Activated T-helper 1 cell treated with anti-CD3 and anti-CD28 coated beads, Interleukin-12 subunit alpha, Interleukin-12 subunit beta, Interleukin-2, Interleukin-4 antibody, amounts not matched to agents 30 ng/mL and 10 ng/mL and 1 ng/mL, durations not matched to agents 14 hours and 24 hours and 36 hours (primary cell): ENCODE results near the gene STK39. TPM values are rescaled to one million over a fixed set of nuclear protein-coding genes. Genes with fewer than 3 reads are reported as not detected.

Source experiments
- DNase-seq: peaks from one replicate; pipeline ENCODE4 v3.0.0; 2021; ENCODE audit warnings: low spot score
- H3K27ac Mint-ChIP-seq: one replicate; pipeline ENCODE4 v1.8.0; 2021; ENCODE audit warnings: mild to moderate bottlenecking, mixed read lengths
- H3K27me3 Mint-ChIP-seq: one replicate; pipeline ENCODE4 v1.8.0; 2022; ENCODE audit warnings: mild to moderate bottlenecking, moderate library complexity, mixed read lengths; ENCODE audit not compliant: insufficient read depth
- H3K36me3 Mint-ChIP-seq: one replicate; pipeline ENCODE4 v1.8.0; 2021; ENCODE audit warnings: low read depth, mixed read lengths
- H3K4me1 Mint-ChIP-seq: one replicate; pipeline ENCODE4 v1.8.0; 2021; ENCODE audit warnings: low read depth, mixed read lengths
- H3K4me3 Mint-ChIP-seq: one replicate; pipeline ENCODE4 v1.8.0; 2021; ENCODE audit warnings: mild to moderate bottlenecking, moderate library complexity, mixed read lengths
- H3K9me3 Mint-ChIP-seq: one replicate; pipeline ENCODE4 v1.8.0; 2021; ENCODE audit warnings: mixed read lengths
- intact Hi-C: fragments of 100-400 bp; cut with micrococcal nuclease; formaldehyde crosslinking; loops from one replicate; pipeline ENCODE4 v1.15.1; 2024
- total RNA-seq: library from RNA; stranded (reverse); gene quantifications from 2 replicates; pipeline ENCODE4 v1.2.3, GENCODE V29; 2022

STK39 gene
- total RNA-seq, 1 donor from 2014 or later, result 32.6 TPM

GRCh38 chr2:168119515-168120141 lies 127.8 kb downstream of the STK39 start:
- H3K36me3 Mint-ChIP-seq, result peaks cover 6% of the 10 kb centered on the region
- no peaks in the 10 kb centered on the region for H3K4me1 Mint-ChIP-seq
- intact Hi-C loops, result loop anchor here (1.0 to 10.0 kb wide), 4 partner anchors 154 to 787 kb away; no protein-coding TSS in a partner anchor
- no peak overlapping the region for H3K4me3 Mint-ChIP-seq
- peaks cover 5% of the 10 kb centered on the region for H3K9me3 Mint-ChIP-seq
- H3K27me3 Mint-ChIP-seq, result no peaks in the 10 kb centered on the region
- H3K27ac Mint-ChIP-seq, result no peak overlapping the region
- no peak for DNase-seq

- peak; percentile 5 for DNase-seq
- no peaks in the 10 kb centered on the region for H3K4me1 Mint-ChIP-seq
These were observed 128.5 kb downstream of the STK39 start for GRCh38 chr2:168118733-168119514.

GRCh38 chr2:168116448-168116847 lies 130.9 kb downstream of the STK39 start:
- DNase-seq, result no peak
- H3K4me1 Mint-ChIP-seq, result no peaks in the 10 kb centered on the region
- no peaks in the 10 kb centered on the region for H3K9me3 Mint-ChIP-seq
- H3K27ac Mint-ChIP-seq, result no peak overlapping the region
- H3K27me3 Mint-ChIP-seq, result no peaks in the 10 kb centered on the region
- no peak overlapping the region for H3K4me3 Mint-ChIP-seq
- peaks cover 8% of the 10 kb centered on the region for H3K36me3 Mint-ChIP-seq
- intact Hi-C loops, result loop anchor here (5.0 to 10.0 kb wide), 3 partner anchors 342 to 784 kb away; no protein-coding TSS in a partner anchor

More at GRCh38 chr2:168118733-168119514, 128.5 kb downstream of the STK39 start:
- no peaks in the 10 kb centered on the region for H3K27me3 Mint-ChIP-seq
- peaks cover 8% of the 10 kb centered on the region for H3K36me3 Mint-ChIP-seq
- no peak overlapping the region for H3K4me3 Mint-ChIP-seq
- intact Hi-C loops, result loop anchor here (1.0 to 10.0 kb wide), 4 partner anchors 154 to 787 kb away; no protein-coding TSS in a partner anchor
- peaks cover 5% of the 10 kb centered on the region for H3K9me3 Mint-ChIP-seq
- H3K27ac Mint-ChIP-seq, result no peak overlapping the region

GRCh38 chr2:168114619-168115018 lies 132.8 kb downstream of the STK39 start:
- no peak for DNase-seq
- H3K4me3 Mint-ChIP-seq, result no peak overlapping the region
- H3K9me3 Mint-ChIP-seq, result no peaks in the 10 kb centered on the region
- intact Hi-C loops, result loop anchor here (5.0 to 10.0 kb wide), 3 partner anchors 340 to 782 kb away; no protein-coding TSS in a partner anchor
- no peaks in the 10 kb centered on the region for H3K27me3 Mint-ChIP-seq
- H3K36me3 Mint-ChIP-seq, result peaks cover 8% of the 10 kb centered on the region
- no peak overlapping the region for H3K27ac Mint-ChIP-seq
- H3K4me1 Mint-ChIP-seq, result no peaks in the 10 kb centered on the region

- no peak overlapping the region for H3K27ac Mint-ChIP-seq
- no peaks in the 10 kb centered on the region for H3K9me3 Mint-ChIP-seq
- no peak overlapping the region for H3K4me3 Mint-ChIP-seq
- peaks cover 8% of the 10 kb centered on the region for H3K36me3 Mint-ChIP-seq
- DNase-seq, result no peak
- no peaks in the 10 kb centered on the region for H3K27me3 Mint-ChIP-seq
- intact Hi-C loops, result loop anchor here (10.0 kb wide), 2 partner anchors 339 to 419 kb away; no protein-coding TSS in a partner anchor
- H3K4me1 Mint-ChIP-seq, result no peaks in the 10 kb centered on the region
These were observed 133.4 kb downstream of the STK39 start for GRCh38 chr2:168114040-168114439.

- H3K4me1 Mint-ChIP-seq, result no peaks in the 10 kb centered on the region
- H3K36me3 Mint-ChIP-seq, result peaks cover 9% of the 10 kb centered on the region
- intact Hi-C loops, result no loop called here
These were observed 140.1 kb downstream of the STK39 start for GRCh38 chr2:168107322-168107721.

GRCh38 chr2:168105127-168105683 lies 142.2 kb downstream of the STK39 start:
- Mint-ChIP-seq H3K36me3 (peaks cover 17% of the 10 kb centered on the region), H3K27ac (no peak overlapping the region), H3K4me3 (no peak overlapping the region), H3K4me1 (no peaks in the 10 kb centered on the region), H3K9me3 (peaks cover 7% of the 10 kb centered on the region), H3K27me3 (no peaks in the 10 kb centered on the region)
- DNase-seq, result no peak
- intact Hi-C loops, result no loop called here

More at GRCh38 chr2:168107322-168107721, 140.1 kb downstream of the STK39 start:
- peaks cover under 1% of the 10 kb centered on the region for H3K9me3 Mint-ChIP-seq
- DNase-seq, result no peak
- H3K27me3 Mint-ChIP-seq, result no peaks in the 10 kb centered on the region
- no peak overlapping the region for H3K27ac Mint-ChIP-seq
- no peak overlapping the region for H3K4me3 Mint-ChIP-seq

- Mint-ChIP-seq H3K9me3 (peaks cover 7% of the 10 kb centered on the region), H3K27me3 (no peaks in the 10 kb centered on the region), H3K4me1 (no peaks in the 10 kb centered on the region), H3K36me3 (peaks cover 12% of the 10 kb centered on the region), H3K27ac (no peak overlapping the region), H3K4me3 (no peak overlapping the region)
- DNase-seq, result no peak
- intact Hi-C loops, result no loop called here
These were observed 150.0 kb downstream of the STK39 start for GRCh38 chr2:168097431-168097830.

- H3K9me3 Mint-ChIP-seq, result no peaks in the 10 kb centered on the region
- H3K4me3 Mint-ChIP-seq, result no peak overlapping the region
- H3K4me1 Mint-ChIP-seq, result no peaks in the 10 kb centered on the region
- H3K27me3 Mint-ChIP-seq, result no peaks in the 10 kb centered on the region
- no peak for DNase-seq
- intact Hi-C loops, result no loop called here
- peaks cover 6% of the 10 kb centered on the region for H3K36me3 Mint-ChIP-seq
- H3K27ac Mint-ChIP-seq, result no peak overlapping the region
These were observed 151.2 kb downstream of the STK39 start for GRCh38 chr2:168096158-168096557.

- H3K9me3 Mint-ChIP-seq, result peaks cover 5% of the 10 kb centered on the region
- intact Hi-C loops, result loop anchor here (5.0 kb wide), 1 partner anchor 1475 kb away; no protein-coding TSS in a partner anchor
- no peak overlapping the region for H3K4me3 Mint-ChIP-seq
- no peak for DNase-seq
- no peak overlapping the region for H3K27ac Mint-ChIP-seq
- peaks cover 5% of the 10 kb centered on the region for H3K36me3 Mint-ChIP-seq
- peaks cover 20% of the 10 kb centered on the region for H3K4me1 Mint-ChIP-seq
- no peaks in the 10 kb centered on the region for H3K27me3 Mint-ChIP-seq
These were observed 155.4 kb downstream of the STK39 start for GRCh38 chr2:168091986-168092385.

- intact Hi-C loops, result loop anchor here (5.0 kb wide), 1 partner anchor 1473 kb away; no protein-coding TSS in a partner anchor
- DNase-seq, result no peak
- peaks cover 5% of the 10 kb centered on the region for H3K36me3 Mint-ChIP-seq
- H3K4me3 Mint-ChIP-seq, result no peak overlapping the region
- no peaks in the 10 kb centered on the region for H3K27me3 Mint-ChIP-seq
- H3K4me1 Mint-ChIP-seq, result peaks cover 20% of the 10 kb centered on the region
- no peak overlapping the region for H3K27ac Mint-ChIP-seq
- peaks cover 5% of the 10 kb centered on the region for H3K9me3 Mint-ChIP-seq
These were observed 156.8 kb downstream of the STK39 start for GRCh38 chr2:168090366-168091135.

- intact Hi-C loops, result no loop called here
- H3K9me3 Mint-ChIP-seq, result peaks cover 5% of the 10 kb centered on the region
- peak overlapping the region; percentile 46 for H3K27ac Mint-ChIP-seq
- H3K27me3 Mint-ChIP-seq, result no peaks in the 10 kb centered on the region
- no peak overlapping the region for H3K4me3 Mint-ChIP-seq
- peaks cover 20% of the 10 kb centered on the region for H3K4me1 Mint-ChIP-seq
- peaks cover 5% of the 10 kb centered on the region for H3K36me3 Mint-ChIP-seq
- DNase-seq, result no peak
These were observed 158.2 kb downstream of the STK39 start for GRCh38 chr2:168089200-168089599.
